ENCODE data around the gene PLCB4.

- TF ChIP-seq CTCF (conservative IDR thresholded peaks at IDR 0.05; ENCODE audit: low read length) (no peak), EZH2phosphoT487 (IDR thresholded peaks at IDR 0.05; ENCODE audit: borderline replicate concordance) (no peak)
These were observed 332.5 kb downstream of the PLCB4 start for GRCh38 chr20:9401371-9401770.
